MCF 10A (cell line): ENCODE results near the gene PLD1. TPM values are rescaled to one million over a fixed set of nuclear protein-coding genes. Genes with fewer than 3 reads are reported as not detected.

Experiments
- BruUV-seq: library from RNA; stranded (reverse); fragments of 400-500 nt; replicated peaks from 2 replicates; lab custom pipeline; 2021; lab: Mats Ljungman, UMichigan
- CTCF ChIA-PET: fragments of 300-600 bp; sonication (Branson Sonifier 250); formaldehyde crosslinking; extraction: SDS; loops from one replicate; lab custom pipeline; 2021; ENCODE audit warnings: antibody characterized with exemption, inconsistent platforms; lab: Yijun Ruan, JAX
- POLR2A ChIA-PET: fragments of 300-600, 350-650 bp; sonication (Branson Sonifier 250); formaldehyde crosslinking; extraction: SDS; loops from one replicate; lab custom pipeline; 2020; ENCODE audit warnings: antibody characterized with exemption, inconsistent platforms; lab: Yijun Ruan, JAX
- DNase-seq: peaks from one replicate; pipeline ENCODE4 v3.0.0-alpha.2; 2018; ENCODE audit not compliant: unreplicated experiment
- H3K27ac Mint-ChIP-seq: one replicate; pipeline ENCODE4 v1.8.0; 2022; ENCODE audit warnings: mild to moderate bottlenecking, low read depth, mixed read lengths; ENCODE audit not compliant: unreplicated experiment
- H3K27me3 Mint-ChIP-seq: one replicate; pipeline ENCODE4 v1.8.0; 2022; ENCODE audit warnings: mixed read lengths; ENCODE audit not compliant: insufficient read depth, unreplicated experiment
- H3K36me3 Mint-ChIP-seq: one replicate; pipeline ENCODE4 v1.8.0; 2022; ENCODE audit warnings: mild to moderate bottlenecking, moderate library complexity, mixed read lengths; ENCODE audit not compliant: insufficient read depth, unreplicated experiment
- H3K4me1 Mint-ChIP-seq: one replicate; pipeline ENCODE4 v1.8.0; 2022; ENCODE audit warnings: mixed read lengths; ENCODE audit not compliant: insufficient read depth, unreplicated experiment
- H3K4me3 Mint-ChIP-seq: one replicate; pipeline ENCODE4 v1.8.0; 2022; ENCODE audit warnings: mild to moderate bottlenecking, moderate library complexity, mixed read lengths; ENCODE audit not compliant: unreplicated experiment
- H3K9me3 Mint-ChIP-seq: one replicate; pipeline ENCODE4 v1.8.0; 2022; ENCODE audit warnings: mixed read lengths; ENCODE audit not compliant: unreplicated experiment
- intact Hi-C: fragments of 100-400 bp; cut with micrococcal nuclease; formaldehyde crosslinking; loops from 2 replicates; pipeline ENCODE4 v1.14.1; 2022
- total RNA-seq: library from RNA; stranded (reverse); gene quantifications from 2 replicates; pipeline ENCODE4 v1.2.3, GENCODE V29; 2022
- TF ChIP-seq, protein P1 (sequence below): fragments of 200-600 bp; IDR thresholded peaks from one replicate; pipeline ENCODE4 v1.8.0; 2022; ENCODE audit warnings: antibody characterized with exemption, mild to moderate bottlenecking; ENCODE audit not compliant: unreplicated experiment

The PLD1 gene
- total RNA-seq, 1 experiment from 2014 or later: 8.0 TPM

DNA sequence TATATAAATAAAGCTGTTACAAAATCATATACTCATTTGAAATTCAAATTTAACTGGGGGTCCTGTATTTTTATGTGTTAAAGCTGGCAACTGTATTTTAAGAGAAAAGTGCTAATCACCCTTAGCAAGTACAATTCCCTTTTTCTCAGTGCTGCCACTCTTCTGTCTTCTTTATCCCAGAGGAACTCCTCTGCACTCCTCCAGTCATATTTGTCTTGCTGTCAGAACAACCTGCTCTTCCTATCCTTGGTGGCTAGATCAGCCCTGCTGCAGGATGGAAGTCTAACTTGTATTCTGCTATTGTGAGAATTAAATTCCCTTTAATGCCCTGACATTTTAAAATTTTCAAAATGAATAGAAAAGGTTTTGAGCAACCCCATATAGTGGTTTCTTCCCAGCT is 226.2 kb downstream of the PLD1 start:
- Mint-ChIP-seq H3K27ac (no peak overlapping the region), H3K9me3 (no peaks in the 10 kb centered on the region), H3K36me3 (no peaks in the 10 kb centered on the region), H3K4me1 (peaks cover 5% of the 10 kb centered on the region), H3K4me3 (no peak overlapping the region), H3K27me3 (no peaks in the 10 kb centered on the region)
- BruUV-seq: no TSS peak
- DNase-seq: no peak
- intact Hi-C loops: no loop called here
- TF ChIP-seq, protein P1, sequence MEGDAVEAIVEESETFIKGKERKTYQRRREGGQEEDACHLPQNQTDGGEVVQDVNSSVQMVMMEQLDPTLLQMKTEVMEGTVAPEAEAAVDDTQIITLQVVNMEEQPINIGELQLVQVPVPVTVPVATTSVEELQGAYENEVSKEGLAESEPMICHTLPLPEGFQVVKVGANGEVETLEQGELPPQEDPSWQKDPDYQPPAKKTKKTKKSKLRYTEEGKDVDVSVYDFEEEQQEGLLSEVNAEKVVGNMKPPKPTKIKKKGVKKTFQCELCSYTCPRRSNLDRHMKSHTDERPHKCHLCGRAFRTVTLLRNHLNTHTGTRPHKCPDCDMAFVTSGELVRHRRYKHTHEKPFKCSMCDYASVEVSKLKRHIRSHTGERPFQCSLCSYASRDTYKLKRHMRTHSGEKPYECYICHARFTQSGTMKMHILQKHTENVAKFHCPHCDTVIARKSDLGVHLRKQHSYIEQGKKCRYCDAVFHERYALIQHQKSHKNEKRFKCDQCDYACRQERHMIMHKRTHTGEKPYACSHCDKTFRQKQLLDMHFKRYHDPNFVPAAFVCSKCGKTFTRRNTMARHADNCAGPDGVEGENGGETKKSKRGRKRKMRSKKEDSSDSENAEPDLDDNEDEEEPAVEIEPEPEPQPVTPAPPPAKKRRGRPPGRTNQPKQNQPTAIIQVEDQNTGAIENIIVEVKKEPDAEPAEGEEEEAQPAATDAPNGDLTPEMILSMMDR: no peak
- CTCF ChIA-PET: interaction anchor here (0.6 to 1.0 kb wide), 4 partner anchors 245 to 534 kb away, joined by 3 read pairs; no protein-coding TSS in a partner anchor
- POLR2A ChIA-PET: interaction anchor here (0.7 kb wide), 1 partner anchor 9 kb away, joined by 3 read pairs; no protein-coding TSS in a partner anchor

DNA sequence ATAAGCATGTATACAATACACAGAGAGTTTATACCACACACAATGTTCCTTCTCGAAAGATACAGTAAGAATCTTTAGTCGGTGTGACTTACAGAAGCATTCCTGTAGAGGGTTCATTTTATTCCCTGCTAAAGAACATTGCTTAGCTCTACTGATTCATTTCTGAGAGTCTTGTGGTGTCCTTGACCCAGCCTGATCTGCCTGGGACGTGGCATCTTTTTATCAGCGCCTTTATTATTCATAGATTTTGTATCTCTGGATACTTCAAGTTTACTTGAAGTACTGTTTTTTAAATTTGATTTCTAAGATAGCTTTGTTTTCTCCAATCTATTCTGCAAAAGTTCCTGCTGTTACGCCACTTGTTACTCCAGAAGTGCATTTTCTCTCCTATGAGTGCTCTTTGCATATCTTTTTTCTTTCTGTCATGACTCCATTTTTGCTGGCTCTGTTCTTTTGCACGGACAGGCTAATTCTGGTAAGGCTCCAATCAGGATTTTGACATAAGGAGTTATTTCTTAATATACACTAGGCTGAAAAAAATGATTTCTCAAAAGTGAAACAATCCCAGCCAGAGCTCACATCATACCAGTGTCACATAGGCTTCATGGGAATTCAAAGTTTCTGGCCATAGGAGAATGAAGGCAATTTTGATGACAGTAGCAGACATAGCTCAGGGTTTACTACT is 235.6 kb downstream of the PLD1 start:
- H3K27me3 Mint-ChIP-seq: peaks cover 14% of the 10 kb centered on the region
- no TSS peak for BruUV-seq
- no peak for DNase-seq
- no peaks in the 10 kb centered on the region for H3K4me1 Mint-ChIP-seq
- peaks cover 9% of the 10 kb centered on the region for H3K9me3 Mint-ChIP-seq
- TF ChIP-seq, protein P1: no peak
- no peaks in the 10 kb centered on the region for H3K36me3 Mint-ChIP-seq
- ChIA-PET CTCF (interaction anchor here (0.9 to 2.2 kb wide), 4 partner anchors 9 to 260 kb away, joined by 3 to 9 read pairs (median 6); no protein-coding TSS in a partner anchor), POLR2A (interaction anchor here (0.9 to 1.0 kb wide), 2 partner anchors 9 to 14 kb away, joined by 3 read pairs; no protein-coding TSS in a partner anchor)
- intact Hi-C loops: no loop called here
- H3K27ac Mint-ChIP-seq: no peak overlapping the region
- H3K4me3 Mint-ChIP-seq: no peak overlapping the region

DNA sequence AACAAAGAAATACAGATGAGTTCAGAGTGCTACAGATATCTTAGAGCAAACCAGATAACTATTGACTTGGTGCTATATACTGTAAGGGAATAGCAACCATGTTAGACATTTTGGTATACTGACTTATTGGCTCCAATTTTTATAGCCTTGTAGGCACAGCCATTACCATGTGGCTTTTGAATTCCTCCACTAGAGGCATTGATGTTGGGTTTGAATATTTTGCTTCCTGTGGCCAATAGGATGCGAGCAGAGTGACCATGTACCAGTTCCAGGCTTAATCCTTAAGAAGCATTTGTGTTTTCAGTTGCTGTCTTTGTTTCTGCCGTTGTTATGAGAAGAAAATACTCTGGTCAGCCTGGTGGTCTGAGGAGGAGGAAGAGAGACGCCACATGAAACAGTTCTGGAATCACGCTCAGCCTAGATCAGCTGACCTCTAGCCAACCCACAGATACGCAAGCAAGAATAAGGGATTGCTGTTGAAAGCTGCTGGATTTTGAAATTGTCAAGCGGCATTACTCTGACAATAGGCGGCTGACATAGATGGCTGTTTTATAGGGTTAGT is 240.6 kb downstream of the PLD1 start:
- Mint-ChIP-seq H3K4me3 (no peak overlapping the region), H3K27me3 (no peaks in the 10 kb centered on the region), H3K27ac (no peak overlapping the region), H3K36me3 (no peaks in the 10 kb centered on the region), H3K4me1 (no peaks in the 10 kb centered on the region), H3K9me3 (peaks cover 9% of the 10 kb centered on the region)
- ChIA-PET POLR2A (no interaction called here), CTCF (interaction anchor here (1.0 kb wide), 1 partner anchor 388 kb away, joined by 6 read pairs; no protein-coding TSS in a partner anchor)
- intact Hi-C loops: no loop called here
- no TSS peak for BruUV-seq
- DNase-seq: no peak
- TF ChIP-seq, protein P1: no peak

DNA sequence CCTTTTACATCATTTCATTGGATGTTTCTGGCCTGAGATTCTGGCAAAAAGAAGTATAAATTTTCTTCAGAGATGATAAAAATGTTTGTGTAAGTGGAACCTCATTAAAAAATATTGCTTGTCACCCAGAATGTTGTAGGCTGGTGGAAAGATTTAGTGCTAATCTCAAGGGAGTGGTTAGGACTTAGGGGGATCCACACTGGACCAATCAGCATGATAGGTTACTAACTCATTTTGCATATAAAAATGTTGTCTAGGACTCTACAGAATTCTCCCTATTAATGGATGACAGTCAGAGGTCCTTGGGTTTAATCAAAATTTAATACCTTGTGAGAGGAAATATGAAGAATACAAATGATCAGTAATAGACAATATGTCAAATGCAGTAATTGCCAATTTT is 241.5 kb downstream of the PLD1 start:
- Mint-ChIP-seq H3K4me1 (no peaks in the 10 kb centered on the region), H3K4me3 (no peak overlapping the region), H3K36me3 (no peaks in the 10 kb centered on the region), H3K9me3 (peaks cover 9% of the 10 kb centered on the region), H3K27me3 (no peaks in the 10 kb centered on the region), H3K27ac (no peak overlapping the region)
- CTCF ChIA-PET: interaction anchor here (1.0 kb wide), 1 partner anchor 387 kb away, joined by 6 read pairs; no protein-coding TSS in a partner anchor
- no TSS peak for BruUV-seq
- DNase-seq: no peak
- POLR2A ChIA-PET: no interaction called here
- intact Hi-C loops: no loop called here
- TF ChIP-seq, protein P1: no peak
